CD4-positive, alpha-beta T cell treated with Interleukin-6 for 4 hours (primary cell): ENCODE data around the gene GGCT.

Source experiments
- DNase-seq: peaks from one replicate; pipeline ENCODE4 v3.0.0-alpha.2; 2020; ENCODE audit warnings: mixed read lengths

Gene GGCT

DNA sequence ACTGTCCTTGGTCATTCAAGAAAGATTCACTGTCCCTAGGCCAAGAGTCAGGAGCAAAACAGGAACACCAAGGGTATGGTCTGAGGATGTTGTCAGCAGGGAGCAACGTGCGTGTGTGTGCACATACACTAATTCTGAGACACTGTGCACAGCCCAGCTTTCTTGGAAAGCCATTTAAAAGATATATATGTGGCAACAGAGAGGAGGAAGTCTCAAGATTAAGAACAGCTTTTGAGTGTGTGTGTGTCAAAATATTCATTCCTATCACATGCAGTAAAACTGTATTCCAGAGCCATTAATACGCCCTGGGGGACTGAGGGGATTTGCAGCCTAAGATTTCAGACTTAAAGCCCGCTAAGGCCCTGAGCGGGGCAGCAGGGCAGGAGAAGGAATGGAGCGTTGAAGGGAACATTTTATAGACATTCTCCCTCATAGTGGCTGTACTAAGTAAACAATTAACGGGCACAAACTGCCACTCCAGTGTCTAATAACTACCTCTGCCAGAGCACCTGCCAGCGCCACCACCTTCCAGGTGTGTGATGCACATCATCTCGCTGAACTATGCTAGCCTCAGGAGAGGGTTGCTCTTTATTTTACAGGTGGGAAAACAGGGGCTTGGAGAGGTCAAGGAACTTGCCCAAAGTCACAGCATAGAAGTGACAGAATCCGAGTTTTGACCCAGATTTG, 28.0 kb downstream of the GGCT start:
- no peak for DNase-seq

GRCh38 chr7:30475580-30475979, 29.0 kb downstream of the GGCT start:
- DNase-seq = no peak

GRCh38 chr7:30474893-30475292, 29.7 kb downstream of the GGCT start:
- DNase-seq = no peak

DNA sequence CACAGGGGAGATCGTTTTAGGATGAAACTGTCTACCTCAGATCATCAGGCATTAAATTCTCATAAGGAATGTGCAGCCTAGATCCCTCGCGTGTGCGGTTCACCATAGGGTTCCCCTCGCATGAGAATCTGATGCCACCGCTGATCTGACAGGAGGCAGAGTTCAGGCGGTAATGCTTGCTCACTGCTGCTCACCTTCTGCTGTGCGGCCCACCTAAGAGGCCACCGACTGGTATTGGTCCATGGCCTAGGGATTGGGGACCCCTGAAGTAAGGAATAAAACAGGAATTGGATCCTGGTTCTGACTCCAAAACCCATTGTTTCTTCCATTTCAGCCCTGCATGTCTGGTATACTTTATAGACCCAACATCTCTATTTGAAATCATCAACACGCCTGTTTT, 30.1 kb downstream of the GGCT start:
- DNase-seq = no peak

GRCh38 chr7:30473903-30474302, 30.7 kb downstream of the GGCT start:
- no peak for DNase-seq

- DNase-seq = no peak
Observed at GRCh38 chr7:30472784-30473775, 31.5 kb downstream of the GGCT start.

GRCh38 chr7:30472081-30472783, 32.4 kb downstream of the GGCT start:
- DNase-seq = no peak

GRCh38 chr7:30471205-30471604, 33.4 kb downstream of the GGCT start:
- no peak for DNase-seq

GRCh38 chr7:30470771-30471170, 33.9 kb downstream of the GGCT start:
- DNase-seq = no peak

- DNase-seq = no peak
Observed at GRCh38 chr7:30470163-30470770, 34.4 kb downstream of the GGCT start.

- DNase-seq = no peak
Observed at GRCh38 chr7:30469303-30469702, 35.3 kb downstream of the GGCT start.

GRCh38 chr7:30468791-30469190, 35.8 kb downstream of the GGCT start:
- no peak for DNase-seq

GRCh38 chr7:30468041-30468440, 36.6 kb downstream of the GGCT start:
- no peak for DNase-seq

DNA sequence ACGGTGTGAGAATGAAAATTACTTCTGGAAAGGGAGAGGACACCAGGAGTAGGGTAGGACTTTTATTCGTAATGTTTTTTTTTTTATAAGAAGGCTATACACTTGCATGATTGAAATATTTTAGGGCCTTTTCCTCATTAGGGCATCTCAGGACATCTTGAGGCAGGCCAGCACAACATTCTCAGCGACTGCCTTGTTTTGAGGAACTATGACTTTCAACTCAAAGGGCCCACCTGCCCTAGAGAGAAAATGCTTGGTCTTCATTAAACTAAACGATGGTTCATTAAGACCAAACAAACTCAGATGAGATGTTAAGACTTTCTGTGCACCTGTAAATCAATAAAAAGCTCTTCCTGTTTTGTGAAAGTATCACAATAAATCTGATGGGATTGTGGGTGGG, 37.4 kb downstream of the GGCT start:
- DNase-seq = no peak

GRCh38 chr7:30466266-30466665, 38.4 kb downstream of the GGCT start:
- no peak for DNase-seq

DNA sequence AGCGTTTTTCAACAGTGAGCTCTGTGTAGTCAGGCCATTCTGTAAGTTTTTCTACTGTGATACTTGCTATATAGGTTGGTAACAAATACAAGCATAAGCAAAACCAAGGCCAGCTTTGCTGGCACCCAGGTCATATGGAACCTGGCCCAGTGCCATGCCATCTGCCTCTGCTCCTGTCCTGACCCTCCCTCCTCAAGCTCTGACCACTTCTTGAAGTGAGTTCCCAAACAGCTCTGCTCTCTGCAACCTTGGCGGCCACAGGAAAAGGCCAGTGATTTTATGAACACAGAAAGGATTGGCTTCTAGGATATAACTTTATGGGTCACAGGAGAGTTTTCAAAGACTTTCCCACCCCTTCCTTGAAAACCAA, 38.8 kb downstream of the GGCT start:
- DNase-seq = no peak

DNA sequence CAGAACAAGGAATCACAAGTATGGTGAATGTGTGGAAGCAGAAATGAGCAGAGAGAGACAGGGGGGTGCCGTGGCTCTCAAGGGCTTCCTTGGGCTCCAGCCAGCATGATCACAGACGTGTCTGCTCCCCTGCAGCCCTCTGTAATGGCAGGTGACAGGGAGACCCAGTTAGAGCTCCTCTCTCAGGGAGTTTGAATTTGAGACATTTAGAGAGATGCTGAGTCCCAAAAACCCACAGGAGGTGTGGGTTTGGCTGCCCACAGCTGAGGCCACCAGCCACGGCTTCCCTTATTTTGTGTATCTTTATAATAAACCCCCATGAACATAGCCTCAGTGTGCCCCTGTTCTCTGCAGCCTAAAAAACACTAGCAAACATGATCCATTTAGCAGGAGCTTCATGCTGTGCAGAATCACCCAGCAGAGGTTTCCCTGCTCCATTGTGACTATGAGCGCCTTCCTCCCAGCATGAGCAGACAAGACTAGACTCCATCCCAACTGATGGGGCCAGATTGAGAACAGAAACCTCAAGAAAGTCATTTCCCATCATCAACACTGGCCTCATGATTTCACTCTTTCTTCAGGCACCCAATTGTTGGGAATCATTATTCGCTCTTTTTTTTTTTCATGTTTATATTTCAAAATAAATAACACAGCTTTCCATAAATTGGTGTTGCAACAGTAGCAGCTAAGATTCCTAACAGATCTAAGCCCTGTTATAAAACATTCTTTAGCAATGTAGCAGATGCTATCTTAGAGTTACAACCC, 39.4 kb downstream of the GGCT start:
- no peak for DNase-seq

DNA sequence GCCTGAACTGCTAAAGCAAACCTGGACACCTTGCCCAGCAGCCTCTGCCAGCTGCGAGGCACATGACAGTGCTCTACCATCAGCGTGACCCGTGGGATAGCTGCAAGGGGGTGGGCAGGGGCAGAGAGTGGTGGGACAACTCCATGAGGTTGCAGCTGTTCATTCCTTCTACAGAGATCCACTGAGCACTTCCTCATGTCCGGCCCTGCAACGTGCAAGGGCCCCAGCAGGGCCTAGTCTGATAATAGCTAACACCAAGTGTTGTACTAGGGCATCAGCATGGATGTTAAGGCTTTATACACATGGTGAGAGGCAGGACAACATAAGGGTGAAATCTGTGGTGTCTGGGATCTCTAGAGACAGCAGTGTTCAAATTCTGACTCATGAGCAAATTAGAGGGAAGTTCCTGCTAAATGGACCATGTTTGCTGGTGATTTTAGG, 40.4 kb downstream of the GGCT start:
- no peak for DNase-seq

GRCh38 chr7:30463405-30464145, 41.1 kb downstream of the GGCT start:
- DNase-seq = no peak

- DNase-seq = no peak
Observed at GRCh38 chr7:30462179-30462578, 42.5 kb downstream of the GGCT start.

DNA sequence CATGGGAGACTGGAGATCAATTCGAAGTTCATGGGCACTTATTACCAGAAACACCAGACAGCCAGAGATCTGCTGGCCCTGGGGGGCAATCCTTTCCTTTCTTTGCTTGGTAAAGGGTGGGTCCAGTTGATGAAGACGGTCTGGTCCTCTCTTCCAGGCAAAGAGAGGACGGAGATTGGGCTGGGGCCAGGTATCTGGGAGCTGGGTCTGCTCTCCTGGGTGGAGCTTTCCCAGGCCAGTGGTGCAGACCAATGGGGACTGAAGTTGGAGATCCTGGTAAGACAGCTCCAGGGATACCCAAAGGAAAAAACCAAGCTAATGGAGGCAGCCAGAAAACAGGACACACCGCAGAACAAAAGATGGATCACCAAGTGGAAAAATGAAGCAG, 44.4 kb downstream of the GGCT start:
- DNase-seq = no peak
